Renal cortical epithelial cell (primary cell): Measurements from ENCODE around the gene RNF141. TPM values are rescaled to one million over a fixed set of nuclear protein-coding genes. Genes with fewer than 3 reads are reported as not detected.
A peak's percentile ranks its signal among the peaks of the same experiment; 100 is the strongest.

Source experiments
- DNase-seq: peaks from one replicate; pipeline ENCODE4 v3.0.0-alpha.2; 2011; ENCODE audit warnings: low read depth
- total RNA-seq: library from RNA; depleted of rRNA; stranded (reverse); fragments of >200 nt; gene quantifications from 2 replicates; pipeline ENCODE4 v1.2.3, GENCODE V29; 2014

The RNF141 gene
- total RNA-seq, 1 donor from 2014 or later, result 41.7 TPM

DNA sequence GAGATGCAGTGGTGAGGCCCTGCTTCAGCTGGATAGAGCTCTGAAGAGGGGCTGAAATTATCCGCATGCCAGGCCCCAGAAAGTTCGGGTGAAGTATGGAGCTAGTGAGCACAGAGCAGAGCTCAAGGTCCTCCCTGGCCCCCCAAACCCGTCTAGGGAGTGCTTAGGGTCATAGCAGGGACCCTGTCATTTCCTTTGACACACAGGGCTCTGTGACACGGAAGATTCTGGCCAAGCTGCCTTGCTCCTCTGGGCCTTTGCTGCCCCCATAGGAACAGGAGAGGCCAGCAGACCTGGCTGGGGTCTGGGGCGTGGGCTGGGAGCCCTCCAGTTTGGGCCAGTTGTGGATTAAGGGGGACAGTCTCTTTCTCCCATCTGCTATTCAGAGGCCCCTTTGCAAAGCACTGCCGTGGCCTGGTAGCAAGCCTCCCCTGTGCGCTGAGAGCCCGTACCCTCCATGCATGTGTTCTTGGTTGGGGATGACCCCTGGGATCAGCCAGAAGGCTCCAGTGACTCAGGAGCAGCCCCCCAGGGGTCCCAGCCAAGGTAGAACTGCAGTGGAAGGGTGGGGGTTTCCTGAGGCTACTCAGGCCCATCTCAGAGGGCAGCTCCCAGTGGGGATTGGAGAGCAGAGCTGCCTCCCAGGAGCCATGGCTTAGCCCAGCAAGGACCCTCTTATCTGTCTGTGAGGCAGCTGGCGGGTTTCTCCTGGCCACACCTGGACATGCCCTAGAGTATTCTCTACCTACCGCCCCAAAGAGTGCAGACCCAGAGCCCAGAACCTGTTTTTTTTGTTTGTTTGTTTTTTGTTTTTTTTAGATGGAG is 42.3 kb downstream of the RNF141 start:
- DNase-seq, result no peak

DNA sequence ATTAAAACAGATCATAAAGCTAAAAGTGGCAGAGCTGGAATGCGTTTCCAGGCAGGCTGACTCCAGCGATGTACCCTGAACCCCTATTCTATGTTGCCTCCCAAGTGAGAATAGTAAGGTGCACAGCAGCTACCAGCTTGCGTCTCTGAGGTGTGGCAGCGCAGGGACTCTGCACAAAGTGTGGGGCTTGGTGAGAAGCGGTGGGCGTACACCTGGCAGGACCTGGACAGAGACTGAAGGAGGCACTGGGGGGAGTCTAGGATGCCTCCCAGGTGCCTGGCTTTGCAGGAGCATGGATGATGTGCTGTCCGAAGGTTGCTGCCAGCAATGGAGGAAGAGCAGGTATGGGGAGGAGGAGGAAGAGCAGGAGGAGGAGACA is 43.0 kb downstream of the RNF141 start:
- no peak for DNase-seq

DNA sequence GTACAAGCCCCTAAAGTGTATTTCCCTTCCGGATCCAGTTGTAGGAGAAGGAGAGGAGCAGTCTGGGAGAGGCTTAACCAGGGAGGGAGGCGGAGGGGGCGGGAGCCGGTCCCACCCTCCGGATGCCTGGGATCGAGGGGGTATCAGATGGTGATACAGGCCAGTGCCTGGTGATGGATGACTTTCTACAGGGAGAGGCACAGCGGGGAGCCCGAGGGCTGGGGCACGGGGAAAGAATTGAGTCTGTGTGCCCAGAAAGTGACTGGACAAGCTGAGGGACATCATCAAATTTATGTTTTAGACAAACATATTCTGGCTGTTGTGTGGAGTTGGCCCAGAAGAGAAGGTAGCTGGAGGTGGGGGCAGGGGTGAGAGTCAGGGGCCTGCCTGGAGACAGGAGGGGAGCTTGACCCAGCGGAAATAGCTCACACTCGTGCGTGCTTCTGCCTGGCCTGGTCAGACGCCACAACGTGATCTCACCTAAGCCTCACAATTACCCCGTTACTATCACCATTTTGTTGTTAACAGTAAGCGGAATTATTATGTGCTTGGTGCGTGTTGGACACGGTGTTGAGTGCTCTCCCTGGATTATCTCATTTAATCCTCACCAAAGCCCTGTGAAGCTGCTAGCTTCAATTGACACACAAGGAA is 43.5 kb downstream of the RNF141 start:
- DNase-seq, result no peak

DNA sequence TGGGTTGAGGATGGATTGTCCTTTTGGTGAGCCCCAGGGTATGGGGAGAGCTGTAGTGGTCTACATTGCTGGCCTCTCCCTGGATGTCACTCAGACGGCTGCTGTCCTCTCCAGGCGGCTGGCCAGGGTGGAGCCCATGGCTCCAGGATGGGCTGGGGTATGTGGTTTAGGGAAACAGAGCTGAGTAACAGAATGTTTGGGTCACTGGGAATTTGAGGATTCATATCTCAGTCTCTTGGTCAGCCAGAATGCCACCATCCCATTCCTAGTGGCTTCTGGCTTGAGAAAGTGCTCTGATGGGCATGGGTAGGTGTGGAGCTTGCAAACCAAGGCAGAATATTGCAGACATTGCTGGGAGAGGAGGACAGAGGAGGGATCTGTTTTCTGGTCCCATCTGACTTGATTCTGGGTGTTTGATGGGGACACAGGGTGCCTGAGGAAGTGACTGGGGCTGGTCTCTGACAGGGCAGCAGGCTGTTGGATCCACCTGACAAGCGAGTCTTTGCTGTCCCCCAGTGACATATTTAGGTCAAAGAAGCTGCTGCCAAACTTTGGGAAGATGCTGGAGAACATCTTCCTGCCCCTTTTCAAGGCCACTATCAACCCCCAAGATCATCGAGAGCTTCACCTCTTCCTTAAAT is 44.6 kb downstream of the RNF141 start:
- no peak for DNase-seq

DNA sequence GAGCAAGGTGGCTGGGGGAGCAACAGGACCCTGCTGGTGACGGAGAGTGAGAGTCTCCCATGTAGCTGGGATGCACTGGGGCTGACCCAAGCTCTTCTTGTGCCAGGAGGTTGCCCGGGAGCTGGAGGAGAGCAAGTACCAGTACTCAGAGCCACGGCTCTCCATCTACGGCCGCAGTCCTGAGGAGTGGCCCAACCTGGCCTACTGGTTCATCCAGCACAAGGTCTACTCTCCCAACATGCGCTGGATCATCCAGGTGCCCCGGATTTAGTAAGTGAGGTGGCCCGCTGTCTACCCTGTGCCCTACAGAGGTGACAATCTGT is 45.6 kb downstream of the RNF141 start:
- no peak for DNase-seq

DNA sequence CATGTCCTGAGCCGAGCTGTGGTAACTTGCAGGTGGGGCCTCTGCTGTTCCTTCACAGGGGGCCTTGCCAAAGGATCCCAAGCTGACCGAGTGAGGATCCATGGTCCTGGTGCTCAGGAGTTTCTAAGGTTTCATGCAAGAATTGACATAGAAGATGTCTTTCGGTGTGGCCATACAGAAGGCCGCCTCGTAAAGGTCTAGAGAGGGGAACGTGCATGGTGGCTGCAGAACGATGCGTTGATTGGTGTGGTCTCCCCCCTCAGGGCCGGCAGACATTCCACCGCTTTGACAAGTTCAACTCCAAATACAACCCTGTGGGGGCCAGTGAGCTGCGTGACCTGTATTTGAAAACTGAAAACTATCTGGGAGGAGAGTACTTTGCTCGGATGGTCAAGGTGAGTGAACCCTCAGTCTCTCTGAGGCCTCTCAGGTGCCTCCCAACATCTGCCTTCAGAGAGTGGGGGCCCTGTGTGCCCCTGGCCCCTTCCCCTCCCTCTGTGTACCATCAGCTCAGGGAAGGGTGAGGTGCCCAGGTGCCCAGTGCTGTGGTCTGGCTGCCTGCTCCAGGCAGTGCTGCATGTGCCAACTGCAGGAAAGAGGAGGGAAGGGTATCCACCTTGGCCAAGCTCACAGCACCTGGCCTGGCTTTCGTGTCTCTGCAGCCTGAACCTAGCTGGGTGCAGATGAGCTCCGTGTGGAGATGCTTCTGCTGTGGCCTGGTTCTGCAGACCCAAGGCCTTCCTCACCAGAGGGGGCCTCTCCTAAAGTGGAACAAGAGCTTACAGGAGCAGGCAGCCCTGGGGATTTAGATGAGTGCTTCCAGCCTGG is 46.1 kb downstream of the RNF141 start:
- DNase-seq, result no peak

DNA sequence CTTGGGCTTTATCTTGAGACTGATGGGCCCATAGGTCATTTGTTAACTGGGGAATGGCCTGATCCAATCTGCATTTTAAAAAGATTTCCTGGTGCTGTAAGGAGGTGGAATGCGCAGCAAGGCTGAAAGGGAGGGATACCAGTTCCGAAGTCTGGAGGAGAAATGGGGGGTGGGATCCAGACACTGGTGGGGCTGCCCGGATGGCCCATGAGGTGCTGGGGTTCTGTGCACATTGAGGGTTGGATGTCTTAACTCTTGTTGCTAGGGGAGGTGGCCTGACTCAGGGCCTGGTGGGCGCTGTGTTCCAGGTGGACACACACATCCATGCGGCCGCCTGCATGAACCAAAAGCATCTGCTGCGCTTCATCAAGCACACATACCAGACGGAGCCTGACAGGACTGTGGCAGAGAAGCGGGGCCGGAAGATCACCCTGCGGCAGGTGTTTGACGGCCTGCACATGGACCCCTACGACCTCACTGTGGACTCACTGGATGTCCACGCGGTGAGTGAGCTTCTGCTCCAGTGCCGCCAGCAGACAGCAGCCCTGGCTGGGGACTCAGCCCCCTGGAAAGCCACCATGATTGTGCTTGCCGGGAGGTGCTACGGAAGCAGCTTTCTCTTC is 47.8 kb downstream of the RNF141 start:
- DNase-seq, result no peak

DNA sequence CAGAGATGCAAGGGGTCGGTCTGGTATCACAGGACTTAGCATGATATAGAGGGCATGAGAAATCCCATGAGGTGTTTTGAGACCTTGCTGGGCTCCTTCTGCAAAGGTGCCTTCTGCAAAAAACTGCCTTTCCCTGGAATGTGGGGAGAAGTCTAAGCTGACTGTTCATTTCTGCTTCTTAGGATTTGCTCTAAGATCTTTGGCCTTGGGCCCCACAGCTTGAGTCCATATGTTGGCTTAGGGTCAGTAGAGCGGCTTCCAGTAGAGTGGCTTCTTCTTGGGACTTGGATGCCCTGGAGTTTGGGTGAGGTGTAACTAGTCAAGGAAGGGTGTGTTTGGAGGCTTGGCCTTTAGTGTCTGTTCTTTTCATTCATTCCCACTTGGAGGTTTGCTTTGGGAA is 48.9 kb downstream of the RNF141 start:
- DNase-seq, result no peak

DNA sequence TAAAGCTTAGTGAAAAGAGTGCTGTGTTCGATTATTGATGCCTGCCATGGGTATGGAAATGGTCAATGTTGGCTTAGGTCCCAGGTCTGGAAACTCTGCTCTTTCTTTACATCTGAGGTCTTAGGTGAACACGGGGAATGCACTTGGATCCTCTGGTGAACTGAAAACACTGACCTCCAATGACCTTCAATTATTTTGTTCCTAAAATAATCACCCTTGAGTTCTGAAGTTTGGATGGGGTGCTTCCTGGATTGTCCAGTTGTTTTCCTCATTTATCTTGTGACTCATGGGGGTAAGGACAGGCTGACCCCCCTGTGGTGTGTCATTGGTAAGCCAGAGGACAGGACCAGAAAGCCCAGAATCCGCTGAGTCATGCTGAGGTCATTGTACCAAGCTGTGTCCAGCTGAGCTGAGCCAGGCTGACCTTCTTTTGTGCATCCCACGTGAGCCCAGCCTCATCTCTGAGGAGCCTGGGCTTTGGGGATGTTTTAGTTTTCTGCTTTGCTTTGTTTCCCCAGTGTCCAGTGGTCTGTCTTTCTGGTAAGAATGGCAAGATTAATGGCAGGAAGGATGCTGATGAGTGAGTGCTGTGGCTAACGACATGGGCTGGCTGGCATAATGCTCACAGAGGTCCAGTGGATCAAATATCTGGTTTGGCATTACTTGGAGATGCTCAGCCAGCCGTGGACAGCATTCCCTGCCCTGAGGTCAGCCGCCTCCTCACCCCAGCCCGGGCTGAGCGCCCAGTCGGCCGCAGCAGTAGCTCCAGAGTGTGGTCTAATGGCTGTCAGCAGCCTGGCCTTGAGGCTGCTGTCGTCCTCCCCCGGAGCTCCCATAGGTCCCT is 50.4 kb downstream of the RNF141 start:
- peak; percentile 97 for DNase-seq

DNA sequence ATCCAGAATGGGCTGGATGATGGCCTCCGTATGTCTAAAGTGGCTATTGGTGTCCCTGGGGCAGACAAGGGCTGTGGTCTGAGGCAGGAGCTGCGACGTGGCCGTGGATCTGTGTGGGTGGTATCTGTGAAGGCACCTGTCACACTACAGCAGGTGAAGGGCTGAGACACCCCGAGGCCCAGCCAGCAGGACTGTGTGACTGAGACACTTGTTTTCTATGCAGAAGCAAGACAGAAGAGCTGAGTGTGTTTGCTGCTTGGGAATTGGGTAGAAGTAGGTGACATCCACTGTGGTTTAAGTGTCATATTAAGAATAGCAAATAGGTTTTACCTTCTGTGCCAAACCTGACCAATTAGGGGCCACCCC is 51.0 kb downstream of the RNF141 start:
- DNase-seq, result no peak

DNA sequence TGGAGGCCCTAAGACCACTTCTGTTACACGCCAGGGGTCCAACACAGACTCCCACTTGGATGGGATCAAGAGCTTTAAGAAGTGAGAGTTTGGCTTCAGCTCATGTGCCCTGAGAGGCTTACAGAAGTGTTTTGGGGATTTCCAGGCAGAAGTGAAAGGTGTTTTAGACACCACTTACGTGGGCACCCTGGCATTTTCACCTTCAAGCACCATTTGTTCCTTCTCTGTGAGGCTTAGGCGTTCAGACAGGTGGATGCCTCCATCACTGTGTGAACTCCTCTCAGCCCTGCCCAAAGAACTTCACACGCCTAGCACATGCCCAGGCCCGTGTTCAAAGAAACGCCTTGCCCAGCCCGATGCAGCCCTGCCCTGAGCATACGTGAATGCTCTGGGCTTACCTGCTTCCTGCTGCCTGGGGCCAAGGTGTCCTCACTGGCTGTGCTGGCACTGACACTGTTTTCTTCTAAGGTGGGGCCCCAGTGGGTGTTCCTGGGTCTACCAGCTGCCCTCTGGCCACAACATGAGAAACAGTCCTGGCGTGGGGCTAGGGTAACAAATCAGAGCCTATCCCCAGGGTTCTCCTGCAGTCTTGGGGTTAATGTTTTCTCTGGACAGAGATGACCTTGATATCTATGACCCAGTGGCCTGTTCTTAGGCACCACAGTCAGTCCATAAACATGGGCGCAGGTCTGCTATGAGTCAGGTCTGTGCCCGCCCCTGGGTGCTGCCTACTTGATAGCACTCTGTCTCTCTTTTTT is 51.9 kb downstream of the RNF141 start:
- peak; percentile 11 for DNase-seq

DNA sequence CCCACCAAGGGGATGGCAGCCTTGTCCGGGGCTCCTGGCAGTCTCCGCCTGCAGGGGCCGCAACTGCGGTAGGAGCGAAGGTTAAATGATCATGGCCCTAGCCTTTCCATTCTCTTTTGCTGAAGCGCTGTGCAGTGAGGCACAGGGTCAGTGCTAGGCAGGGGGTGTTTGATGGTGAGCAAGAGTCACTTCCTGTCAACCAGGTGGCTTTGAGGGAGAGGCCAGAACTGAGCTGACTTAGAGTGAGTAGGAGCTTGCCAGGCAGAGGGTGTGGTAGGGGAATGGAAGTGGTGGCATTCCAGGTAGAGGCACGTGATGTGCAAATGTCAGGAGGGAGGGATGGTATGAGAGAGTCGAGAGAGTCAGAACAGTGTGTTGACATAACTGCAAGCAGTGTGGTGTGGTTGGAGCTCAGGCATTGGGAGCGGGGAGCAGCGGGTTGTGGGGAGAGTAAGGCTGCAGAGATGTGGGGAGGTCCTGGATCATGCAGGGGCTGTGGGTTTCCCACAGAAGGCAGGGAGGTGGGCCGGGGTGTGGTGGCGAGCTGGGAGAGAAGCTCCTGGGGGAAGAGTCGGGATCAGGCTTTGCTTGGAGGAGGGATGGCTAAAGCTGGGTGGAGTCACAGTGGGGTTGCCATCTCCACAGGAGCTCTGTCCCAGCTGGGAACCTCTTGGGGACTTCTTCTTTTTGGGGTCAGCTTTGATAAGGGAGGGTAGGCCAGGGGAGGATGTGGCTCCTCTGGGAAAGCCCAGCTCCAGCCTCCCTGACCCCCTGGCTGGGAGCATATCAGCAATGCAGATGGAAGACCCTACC is 52.7 kb downstream of the RNF141 start:
- DNase-seq, result peak; percentile 61

DNA sequence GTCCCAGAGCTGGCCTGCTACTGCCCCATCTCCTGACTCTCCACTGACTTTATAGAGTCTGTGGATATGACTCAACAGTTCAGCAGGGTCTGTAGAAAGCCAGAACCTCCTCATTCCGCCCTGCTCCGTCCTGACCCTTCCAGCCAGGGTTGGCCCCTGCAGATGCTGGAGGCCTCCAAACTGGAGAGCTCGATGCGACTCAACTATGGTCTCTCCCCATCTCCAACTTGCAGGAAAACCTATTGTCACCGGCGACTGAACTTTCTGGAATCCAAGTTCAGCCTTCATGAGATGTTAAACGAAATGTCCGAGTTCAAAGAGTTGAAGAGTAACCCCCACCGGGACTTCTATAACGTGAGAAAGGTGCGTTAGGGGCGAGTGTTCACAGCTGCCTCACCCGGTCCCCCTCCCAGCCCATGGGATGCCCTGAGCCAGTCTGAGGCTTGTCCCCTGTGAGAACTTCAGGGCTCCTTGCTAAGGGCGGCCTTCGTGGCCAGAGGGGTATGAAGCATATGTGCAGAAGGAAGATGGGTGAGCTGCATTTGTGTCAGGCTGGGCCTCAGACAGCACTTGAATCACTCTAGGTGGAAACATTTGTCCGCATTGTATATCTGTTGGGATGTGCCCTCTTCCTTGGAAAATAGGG is 53.9 kb downstream of the RNF141 start:
- no peak for DNase-seq

DNA sequence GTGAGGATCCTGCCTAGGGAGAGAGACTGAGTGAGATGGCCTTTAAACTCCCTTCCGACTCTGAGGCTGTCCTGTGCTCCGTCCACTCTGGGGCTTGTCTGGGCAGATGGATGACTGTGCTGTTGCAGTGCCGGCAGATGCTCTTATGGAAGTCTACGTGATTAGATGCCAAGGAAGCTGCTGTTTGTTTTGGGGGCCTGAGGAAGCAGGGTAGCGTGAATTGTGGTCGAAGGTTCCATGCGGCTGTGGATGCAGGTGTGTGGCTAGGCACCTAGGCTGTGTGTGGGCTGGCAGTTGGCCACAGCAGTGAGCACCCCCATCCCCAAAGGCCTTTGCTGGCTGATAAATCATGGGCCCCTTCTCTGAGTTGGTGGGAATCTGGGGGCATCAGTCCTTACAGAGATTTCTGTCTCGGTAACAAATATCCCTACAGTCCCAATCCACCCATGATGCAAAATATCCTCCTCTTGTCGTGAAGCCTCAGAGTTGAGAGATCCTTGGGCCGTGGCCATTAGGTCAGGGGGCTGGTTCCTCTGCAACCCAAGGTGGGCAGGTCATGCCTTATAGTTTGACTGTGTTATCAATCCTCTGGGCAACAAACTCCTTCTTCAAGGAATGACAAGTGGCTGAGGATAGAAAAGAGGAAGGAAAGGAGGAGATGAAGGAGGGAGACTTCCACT is 54.7 kb downstream of the RNF141 start:
- no peak for DNase-seq

DNA sequence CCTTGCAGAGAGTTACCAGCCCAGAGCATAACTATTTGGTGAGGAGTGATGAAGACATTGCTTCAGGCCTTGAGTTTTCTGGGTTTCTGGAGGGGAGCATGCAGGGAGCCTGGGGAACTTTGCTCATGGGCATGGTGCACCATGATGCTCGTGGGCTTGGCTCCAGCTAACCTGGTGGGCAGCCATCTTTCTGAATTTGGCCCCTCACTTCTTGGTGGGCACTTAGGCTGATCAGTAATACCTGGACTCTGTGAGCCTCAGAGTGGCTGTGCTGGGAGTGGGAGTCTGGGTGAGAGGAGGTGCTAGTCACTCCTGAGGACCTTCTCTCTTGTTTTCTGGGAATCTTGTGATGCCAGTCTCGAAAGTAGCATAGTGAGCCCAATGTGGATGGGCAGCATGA is 55.3 kb downstream of the RNF141 start:
- DNase-seq, result no peak

DNA sequence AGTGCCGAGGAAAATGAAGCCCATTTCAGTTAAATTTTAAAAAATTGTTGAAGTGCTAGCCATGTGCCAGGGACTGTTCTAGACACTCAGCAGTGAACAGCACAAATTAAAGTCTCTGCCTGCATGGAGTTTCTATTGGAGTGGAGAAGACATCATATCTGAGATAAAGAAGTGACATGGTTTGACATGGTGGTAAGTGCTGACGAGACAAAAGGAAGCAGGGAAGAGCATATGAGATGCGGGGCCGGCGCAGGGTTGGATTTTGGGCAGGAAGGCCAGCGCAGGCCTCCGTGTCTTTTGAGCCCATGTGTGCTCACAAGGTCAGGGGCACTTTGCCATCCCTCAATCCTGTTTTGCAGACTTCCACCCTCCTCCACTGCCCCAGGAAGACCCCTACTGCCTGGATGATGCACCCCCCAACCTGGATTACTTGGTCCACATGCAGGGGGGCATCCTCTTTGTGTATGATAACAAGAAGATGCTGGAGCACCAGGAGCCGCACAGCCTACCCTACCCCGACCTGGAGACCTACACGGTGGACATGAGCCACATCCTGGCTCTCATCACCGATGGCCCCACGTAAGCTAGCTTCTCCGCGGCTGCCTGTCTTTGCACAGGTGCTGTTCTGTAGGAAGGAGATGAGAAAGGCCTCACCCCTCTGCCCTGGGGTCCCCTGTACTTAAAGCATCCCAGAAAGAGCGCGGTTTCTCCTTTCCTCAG is 56.4 kb downstream of the RNF141 start:
- DNase-seq, result no peak

DNA sequence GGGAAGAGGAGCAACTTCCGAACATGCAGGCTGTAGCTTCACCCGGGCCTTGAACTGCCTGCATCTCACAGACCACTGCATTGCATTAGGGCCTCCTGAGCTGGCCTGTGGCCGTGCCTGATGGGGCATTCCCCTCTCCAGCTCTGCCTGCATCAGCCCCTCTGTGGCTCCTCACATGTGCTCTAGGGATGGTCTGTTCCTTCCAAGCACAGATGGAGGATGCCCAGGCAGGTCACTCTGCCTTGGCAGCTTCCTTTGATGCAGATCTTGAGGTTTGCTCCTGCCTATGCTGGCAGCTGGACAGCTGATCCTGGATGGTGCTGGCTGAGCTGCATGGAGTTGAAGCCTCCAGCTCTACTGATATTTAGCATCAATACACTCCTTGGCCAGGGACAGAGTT is 57.4 kb downstream of the RNF141 start:
- no peak for DNase-seq

DNA sequence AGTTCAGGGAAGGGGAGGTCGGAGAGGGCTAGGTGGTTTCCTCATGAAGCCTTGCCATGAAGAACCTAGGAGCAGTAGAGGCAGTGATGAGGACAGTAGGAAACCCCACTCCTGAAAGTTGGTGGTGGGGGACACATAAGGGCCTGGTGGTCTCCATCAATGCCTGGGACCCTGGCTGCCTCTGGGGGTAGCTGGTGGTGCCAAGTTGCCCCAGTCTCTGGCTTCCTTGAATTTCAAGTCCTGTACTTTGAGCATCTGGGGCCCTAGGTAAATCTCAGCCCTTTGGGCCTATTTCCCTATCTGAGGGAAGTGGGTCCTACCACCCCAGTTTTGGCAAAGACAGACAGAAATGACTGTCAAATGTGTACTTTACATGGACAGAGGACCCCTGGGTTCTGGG is 57.8 kb downstream of the RNF141 start:
- DNase-seq, result no peak
